Right lobe of liver (tissue), 6 donors: Measurements from ENCODE around the gene RIGI. TPM values are rescaled to one million over a fixed set of nuclear protein-coding genes. Genes with fewer than 3 reads are reported as not detected.

Source experiments
- ATAC-seq, 4 donors: fragments of 200-7000 bp; cut with Tn5 transposase; one replicate each; pipeline ENCODE4 v1.9.1; 2020; ENCODE audit warnings: mild to moderate bottlenecking in 4 of 4, moderate library complexity in 4 of 4
- DNase-seq, 3 donors: peaks; one replicate each; pipeline ENCODE4 v3.0.0-alpha.2; 2020
- H3K27ac ChIP-seq, 3 donors: fragments of 200-600 bp; one replicate each; pipeline ENCODE4 v1.8.0; 2022
- H3K27me3 ChIP-seq, 2 donors: fragments of 200-600 bp; one replicate each; pipeline ENCODE4 v1.8.0; 2022
- H3K36me3 ChIP-seq, 4 donors: fragments of 200-600 bp; sonication (generic) in 1 of 4; one replicate each; pipeline versions ENCODE4 v1.5.1 to v1.8.0; 2017 to 2022; ENCODE audit warnings: control low read depth in 1 of 4
- H3K4me1 ChIP-seq, 4 donors: fragments of 200-600 bp; sonication (generic) in 1 of 4; one replicate each; pipeline versions ENCODE4 v1.5.1 to v1.8.0; 2017 to 2022; ENCODE audit warnings: control low read depth in 1 of 4
- H3K4me3 ChIP-seq, 3 donors: fragments of 200-600 bp; one replicate each; pipeline ENCODE4 v1.8.0; 2022
- H3K9me3 ChIP-seq, 4 donors: fragments of 200-600 bp; sonication (generic) in 1 of 4; one replicate each; pipeline versions ENCODE4 v1.5.1 to v1.8.0; 2017 to 2022; ENCODE audit warnings: control low read depth in 1 of 4
- CTCF ChIP-seq, 4 donors: fragments of 200-600 bp in 3 of 4; fragments of 450-650 bp in 1 of 4; IDR thresholded peaks; one replicate each; pipeline versions ENCODE4 v1.5.1 to v1.8.0; 2016 to 2022; ENCODE audit warnings: antibody characterized with exemption in 4 of 4, mild to moderate bottlenecking in 2 of 4
- POLR2A ChIP-seq: fragments of 450-650 bp; IDR thresholded peaks from one replicate; pipeline ENCODE4 v1.6.1; 2017; ENCODE audit warnings: antibody characterized with exemption, mild to moderate bottlenecking
- WGBS: methylation state at CpG from one replicate; pipeline ENCODE4 v1.1.6; 2018; ENCODE audit warnings: low coverage, low lambda C conversion rate; ENCODE audit not compliant: insufficient coverage; ENCODE audit errors: missing lambda C conversion rate; 5-methylcytosine and 5-hydroxymethylcytosine counted together
- intact Hi-C, 2 donors: fragments of 100-400 bp; cut with DNase I; formaldehyde crosslinking; loops; one replicate each; pipeline versions ENCODE4 v1.11.2 to v1.14.1; 2022
- total RNA-seq, 6 experiments: library from RNA; depleted of rRNA in 2 of 6; stranded (reverse); fragments of >200 nt in 2 of 6; fragmentation: NEBNext Ultra II Directional in 3 of 6; extraction: Animal tissue kit (Norgen Biotek cat#: 25700) in 3 of 6; gene quantifications; one replicate each; pipeline versions ENCODE4 v1.1.0 to v1.2.4, GENCODE V29; 2016 to 2023
- donor health status: DM: no; HTN: yes; CAD: no.
- donor health status: DM: no; HTN: no; CAD: no.
- donor health status: DM: no; HTN: no; CAD: no.
- donor health status: DM: no; HTN: yes; CAD: no.
- donor health status: DM: no; HTN: yes; CAD: no.

RIGI gene
- total RNA-seq, 6 experiments from 2014 or later = 2.7 to 6.1 (median 4.8) TPM

- intact Hi-C loops = loop anchor here in 1 of 2 donors (5.0 kb wide), 1 partner anchor 195 kb away; no protein-coding TSS in a partner anchor
- H3K9me3 ChIP-seq = no peaks in the 10 kb centered on the region
- H3K27me3 ChIP-seq = no peaks in the 10 kb centered on the region
- peak; percentile 78 to 92 (median 86) for ATAC-seq
- under 1% methylated on average over 16 of the region's 17 CpGs for WGBS
- peak overlapping the region; percentile 67 to 95 (median 86) for H3K4me3 ChIP-seq
- DNase-seq = peak in 1 of 3 donors; percentile 49
- H3K27ac ChIP-seq = peak overlapping the region; percentile 84 to 86 (median 84)
- peaks cover 0 to 9% (median 0%) of the 10 kb centered on the region in 4 donors for H3K36me3 ChIP-seq
- H3K4me1 ChIP-seq = peaks cover 0 to 17% (median 4%) of the 10 kb centered on the region in 4 donors
- TF ChIP-seq POLR2A = no peak
- peak; percentile 55 to 62 (median 56) for TF ChIP-seq CTCF (IDR thresholded peaks at IDR 0.05)
Measured at GRCh38 chr9:32571969-32572899, 46.2 kb upstream of the RIGI start.

- no peak for ATAC-seq
Measured at GRCh38 chr9:32570262-32570661, 44.3 kb upstream of the RIGI start.

GRCh38 chr9:32566770-32567169 lies 40.8 kb upstream of the RIGI start:
- H3K4me1 ChIP-seq = peaks cover 0 to 7% (median 2%) of the 10 kb centered on the region in 4 donors
- ATAC-seq = no peak
- peaks cover 0 to 34% (median 5%) of the 10 kb centered on the region in 4 donors for H3K36me3 ChIP-seq
- intact Hi-C loops = no loop called here
- WGBS = no CpG with 5 or more reads among the region's 26 CpGs
- H3K27ac ChIP-seq = no peak overlapping the region
- TF ChIP-seq CTCF (IDR thresholded peaks at IDR 0.05) (no peak), POLR2A (no peak)
- H3K9me3 ChIP-seq = no peaks in the 10 kb centered on the region
- no peaks in the 10 kb centered on the region for H3K27me3 ChIP-seq
- no peak overlapping the region for H3K4me3 ChIP-seq
- no peak for DNase-seq

More at GRCh38 chr9:32570262-32570661, 44.3 kb upstream of the RIGI start:
- intact Hi-C loops = loop anchor here in 1 of 2 donors (5.0 kb wide), 1 partner anchor 193 kb away; no protein-coding TSS in a partner anchor
- Histone ChIP-seq H3K36me3 (peaks cover 0 to 23% (median 5%) of the 10 kb centered on the region in 4 donors), H3K9me3 (no peaks in the 10 kb centered on the region), H3K27ac (no peak overlapping the region), H3K4me3 (no peak overlapping the region), H3K4me1 (peaks cover 0 to 17% (median 4%) of the 10 kb centered on the region in 4 donors), H3K27me3 (no peaks in the 10 kb centered on the region)
- 89% methylated on average over 4 of the region's 4 CpGs for WGBS
- no peak for DNase-seq
- TF ChIP-seq CTCF (IDR thresholded peaks at IDR 0.05) (no peak), POLR2A (no peak)

- H3K9me3 ChIP-seq = no peaks in the 10 kb centered on the region
- DNase-seq (no peak), ATAC-seq (no peak)
- no peaks in the 10 kb centered on the region for H3K4me1 ChIP-seq
- intact Hi-C loops = no loop called here
- no peaks in the 10 kb centered on the region for H3K27me3 ChIP-seq
- no peak overlapping the region for H3K27ac ChIP-seq
- no peak overlapping the region for H3K4me3 ChIP-seq
- TF ChIP-seq POLR2A (no peak), CTCF (IDR thresholded peaks at IDR 0.05) (no peak)
- peaks cover 0 to 34% (median 5%) of the 10 kb centered on the region in 4 donors for H3K36me3 ChIP-seq
- WGBS = 87% methylated on average over 6 of the region's 6 CpGs
Measured at GRCh38 chr9:32565967-32566366, 40.0 kb upstream of the RIGI start.
